Stomach (tissue), 9 donors: ENCODE data around the gene KRTAP13-2. TPM values are rescaled to one million over a fixed set of nuclear protein-coding genes. Genes with fewer than 3 reads are reported as not detected.

Source experiments
- DNase-seq, 2 donors: peaks; one replicate each; pipeline versions ENCODE4 v3.0.0 to v3.0.0-alpha.2; 2013 to 2019
- H3K27ac ChIP-seq, 5 donors: fragments of 200-600 bp in 4 of 5; sonication (generic) in 4 of 5; one replicate each; pipeline ENCODE4 v1.5.1; 2013 to 2019; ENCODE audit warnings: mild to moderate bottlenecking in 1 of 5, moderate library complexity in 1 of 5
- H3K27me3 ChIP-seq, 3 donors: fragments of 200-600 bp; sonication (generic); one replicate each; pipeline ENCODE4 v1.5.1; 2017 to 2019; ENCODE audit warnings: mixed run types in 1 of 3
- H3K36me3 ChIP-seq, 4 donors: fragments of 200-600 bp; sonication (generic); 1 replicate in 3 of 4; 2 replicates in 1 of 4; pipeline ENCODE4 v1.5.1; 2016 to 2019
- H3K4me1 ChIP-seq, 4 donors: fragments of 200-600 bp; sonication (generic); one replicate each; pipeline ENCODE4 v1.5.1; 2016 to 2019
- H3K4me3 ChIP-seq, 4 donors: fragments of 200-600 bp; sonication (generic) in 3 of 4; one replicate each; pipeline ENCODE4 v1.5.1; 2016 to 2019; ENCODE audit warnings: mild to moderate bottlenecking in 1 of 4
- H3K9me3 ChIP-seq, 4 donors: fragments of 200-600 bp; sonication (generic); one replicate each; pipeline ENCODE4 v1.5.1; 2016 to 2019
- EP300 ChIP-seq: sonication (generic); formaldehyde crosslinking; IDR thresholded peaks from one replicate; pipeline ENCODE4 v1.6.1; 2017; ENCODE audit warnings: antibody characterized with exemption
- POLR2A ChIP-seq, 4 donors: fragments of 450-650 bp; IDR thresholded peaks; one replicate each; pipeline ENCODE4 v1.6.1; 2016; ENCODE audit warnings: antibody characterized with exemption in 4 of 4, control low read depth in 2 of 4, mild to moderate bottlenecking in 1 of 4, moderate library complexity in 1 of 4
- POLR2AphosphoS5 ChIP-seq, 3 donors: sonication (generic); formaldehyde crosslinking; IDR thresholded peaks; one replicate each; pipeline ENCODE4 v1.6.1; 2016; ENCODE audit warnings: antibody characterized with exemption in 3 of 3
- WGBS, 5 donors: extraction: QIAGEN DNeasy Blood & Tissue Kit in 3 of 5; methylation state at CpG; one replicate each; pipeline versions ENCODE4 v1.1.5 to v1.1.7; 2013 to 2018; 5-methylcytosine and 5-hydroxymethylcytosine counted together
- intact Hi-C: fragments of 100-400 bp; cut with DNase I; formaldehyde crosslinking; loops from one replicate; pipeline ENCODE4 v1.15.1; 2023; ENCODE audit warnings: low total_unique reads
- polyA plus RNA-seq, 3 donors: library from polyadenylated mRNA; stranded (reverse); fragments of 200-250 nt; gene quantifications; one replicate each; pipeline ENCODE4 v1.2.3, GENCODE V29; 2013
- total RNA-seq, 5 donors: library from RNA; depleted of rRNA; stranded (reverse); fragments of >200 nt; gene quantifications; one replicate each; pipeline versions ENCODE4 v1.1.0 to v1.2.3, GENCODE V29; 2014 to 2016
- TF ChIP-seq, protein P1 (sequence below), 7 experiments: fragments of 450-650 bp in 4 of 7; fragments of 200-600 bp in 3 of 7; sonication (generic) in 3 of 7; IDR thresholded peaks; one replicate each; pipeline ENCODE4 v1.5.1; 2016 to 2019; ENCODE audit warnings: antibody characterized with exemption in 7 of 7, control low read depth in 2 of 7, mild to moderate bottlenecking in 1 of 7
- donor health status: healthy with polysubstance abuse.
- donor health status: Bipolar disorder and iron deficiency.
- donor health status: healthy.

Gene KRTAP13-2
- total and polyA plus RNA-seq, 8 donors, result not detected

DNA sequence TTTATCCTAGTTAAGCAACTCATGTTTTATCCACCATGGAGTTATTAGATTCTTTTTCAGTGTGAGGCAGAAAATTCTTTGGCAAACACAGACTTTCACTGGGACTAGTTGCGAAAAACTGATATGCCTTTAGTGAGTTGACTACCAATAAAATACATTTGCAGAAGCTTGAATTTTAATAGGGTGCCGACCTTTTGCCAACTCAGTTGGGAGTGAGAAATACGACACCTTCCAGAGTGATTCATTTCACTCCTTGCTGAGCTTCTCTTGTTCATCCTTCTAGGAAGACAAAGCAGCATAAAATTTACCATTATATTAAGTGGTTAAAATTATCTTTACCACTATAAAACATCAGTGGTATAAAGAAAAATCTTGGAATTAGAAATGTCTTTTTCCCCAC lies 22.5 kb downstream of the KRTAP13-2 start:
- 27 to 36% (median 30%) methylated on average over 3 of the region's 3 CpGs for WGBS, 5 donors
- DNase-seq, result no peak
- H3K4me1 ChIP-seq, result no peaks in the 10 kb centered on the region
- no peak overlapping the region for H3K4me3 ChIP-seq
- intact Hi-C loops, result no loop called here
- TF ChIP-seq, protein P1, sequence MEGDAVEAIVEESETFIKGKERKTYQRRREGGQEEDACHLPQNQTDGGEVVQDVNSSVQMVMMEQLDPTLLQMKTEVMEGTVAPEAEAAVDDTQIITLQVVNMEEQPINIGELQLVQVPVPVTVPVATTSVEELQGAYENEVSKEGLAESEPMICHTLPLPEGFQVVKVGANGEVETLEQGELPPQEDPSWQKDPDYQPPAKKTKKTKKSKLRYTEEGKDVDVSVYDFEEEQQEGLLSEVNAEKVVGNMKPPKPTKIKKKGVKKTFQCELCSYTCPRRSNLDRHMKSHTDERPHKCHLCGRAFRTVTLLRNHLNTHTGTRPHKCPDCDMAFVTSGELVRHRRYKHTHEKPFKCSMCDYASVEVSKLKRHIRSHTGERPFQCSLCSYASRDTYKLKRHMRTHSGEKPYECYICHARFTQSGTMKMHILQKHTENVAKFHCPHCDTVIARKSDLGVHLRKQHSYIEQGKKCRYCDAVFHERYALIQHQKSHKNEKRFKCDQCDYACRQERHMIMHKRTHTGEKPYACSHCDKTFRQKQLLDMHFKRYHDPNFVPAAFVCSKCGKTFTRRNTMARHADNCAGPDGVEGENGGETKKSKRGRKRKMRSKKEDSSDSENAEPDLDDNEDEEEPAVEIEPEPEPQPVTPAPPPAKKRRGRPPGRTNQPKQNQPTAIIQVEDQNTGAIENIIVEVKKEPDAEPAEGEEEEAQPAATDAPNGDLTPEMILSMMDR (IDR thresholded peaks at IDR 0.05), result no peak
- TF ChIP-seq EP300 (no peak), POLR2AphosphoS5 (IDR thresholded peaks at IDR 0.05) (no peak), POLR2A (IDR thresholded peaks at IDR 0.05) (no peak)
- no peaks in the 10 kb centered on the region for H3K27me3 ChIP-seq
- no peaks in the 10 kb centered on the region for H3K36me3 ChIP-seq
- peaks cover 0 to 4% (median 0%) of the 10 kb centered on the region in 4 donors for H3K9me3 ChIP-seq
- H3K27ac ChIP-seq, result no peak overlapping the region

DNA sequence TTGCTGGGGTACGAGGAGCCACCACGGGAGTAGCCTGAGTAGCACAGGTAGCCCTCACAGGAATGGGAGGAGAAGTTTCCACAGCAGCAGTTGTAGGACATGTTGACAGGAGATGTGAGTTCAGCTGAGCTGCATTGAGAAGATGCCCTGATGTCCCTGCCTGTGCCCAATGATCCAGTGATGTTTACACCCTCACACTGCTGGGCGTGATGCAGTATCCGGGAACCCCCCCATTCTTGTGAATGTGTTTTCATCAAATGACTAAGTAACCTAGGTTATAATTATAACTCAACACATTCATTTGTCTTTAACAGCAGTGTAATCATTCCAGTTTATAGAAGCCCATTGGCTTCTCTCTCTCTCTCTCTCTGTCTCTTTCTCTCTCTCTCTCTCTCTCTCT lies 23.6 kb downstream of the KRTAP13-2 start, which contains the start of gene KRTAP23-1:
Gene KRTAP23-1, minus strand, starts transcription at position 101 of the 400 bp plus-strand sequence. Its CDS starts 0 bp downstream, at position 101.
- no peak for DNase-seq
- peaks cover 0 to 4% (median 0%) of the 10 kb centered on the region in 4 donors for H3K9me3 ChIP-seq
- no peaks in the 10 kb centered on the region for H3K4me1 ChIP-seq
- no peaks in the 10 kb centered on the region for H3K27me3 ChIP-seq
- intact Hi-C loops, result no loop called here
- 72 to 95% (median 81%) methylated on average over 4 of the region's 4 CpGs for WGBS, 5 donors
- TF ChIP-seq POLR2A (IDR thresholded peaks at IDR 0.05) (no peak), EP300 (no peak), POLR2AphosphoS5 (IDR thresholded peaks at IDR 0.05) (no peak)
- TF ChIP-seq, protein P1 (IDR thresholded peaks at IDR 0.05), result no peak
- H3K4me3 ChIP-seq, result no peak within 1 kb of the TSS
- H3K36me3 ChIP-seq, result no peaks in the 10 kb centered on the region
- H3K27ac ChIP-seq, result no peak within 1 kb of the TSS

DNA sequence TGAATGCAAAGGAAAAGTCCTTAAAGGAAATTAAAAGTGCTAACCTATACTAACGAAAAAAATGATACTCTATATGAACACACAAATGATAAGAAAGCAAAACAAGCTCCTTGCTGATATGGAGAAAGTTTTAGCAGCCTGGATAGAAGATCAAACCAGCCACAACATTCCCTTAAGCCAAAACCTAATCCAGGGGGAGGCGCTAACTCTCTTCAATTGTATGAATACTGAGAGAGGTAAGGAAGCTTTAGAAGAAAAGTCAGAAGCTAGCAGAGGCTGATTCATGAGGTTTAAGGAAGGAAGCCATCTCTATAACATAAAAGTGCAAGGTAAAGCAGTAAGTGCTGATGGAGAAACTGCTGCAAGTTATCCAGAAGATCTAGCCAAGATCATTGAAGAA lies 27.1 kb downstream of the KRTAP13-2 start:
- H3K4me1 ChIP-seq, result no peaks in the 10 kb centered on the region
- H3K9me3 ChIP-seq, result peaks cover 0 to 4% (median 0%) of the 10 kb centered on the region in 4 donors
- H3K36me3 ChIP-seq, result no peaks in the 10 kb centered on the region
- no peak overlapping the region for H3K27ac ChIP-seq
- 46 to 58% (median 55%) methylated on average over 2 of the region's 2 CpGs for WGBS, 5 donors
- H3K4me3 ChIP-seq, result no peak overlapping the region
- DNase-seq, result no peak
- TF ChIP-seq EP300 (no peak), POLR2AphosphoS5 (IDR thresholded peaks at IDR 0.05) (no peak), POLR2A (IDR thresholded peaks at IDR 0.05) (no peak)
- TF ChIP-seq, protein P1 (IDR thresholded peaks at IDR 0.05), result no peak
- intact Hi-C loops, result no loop called here
- H3K27me3 ChIP-seq, result no peaks in the 10 kb centered on the region

DNA sequence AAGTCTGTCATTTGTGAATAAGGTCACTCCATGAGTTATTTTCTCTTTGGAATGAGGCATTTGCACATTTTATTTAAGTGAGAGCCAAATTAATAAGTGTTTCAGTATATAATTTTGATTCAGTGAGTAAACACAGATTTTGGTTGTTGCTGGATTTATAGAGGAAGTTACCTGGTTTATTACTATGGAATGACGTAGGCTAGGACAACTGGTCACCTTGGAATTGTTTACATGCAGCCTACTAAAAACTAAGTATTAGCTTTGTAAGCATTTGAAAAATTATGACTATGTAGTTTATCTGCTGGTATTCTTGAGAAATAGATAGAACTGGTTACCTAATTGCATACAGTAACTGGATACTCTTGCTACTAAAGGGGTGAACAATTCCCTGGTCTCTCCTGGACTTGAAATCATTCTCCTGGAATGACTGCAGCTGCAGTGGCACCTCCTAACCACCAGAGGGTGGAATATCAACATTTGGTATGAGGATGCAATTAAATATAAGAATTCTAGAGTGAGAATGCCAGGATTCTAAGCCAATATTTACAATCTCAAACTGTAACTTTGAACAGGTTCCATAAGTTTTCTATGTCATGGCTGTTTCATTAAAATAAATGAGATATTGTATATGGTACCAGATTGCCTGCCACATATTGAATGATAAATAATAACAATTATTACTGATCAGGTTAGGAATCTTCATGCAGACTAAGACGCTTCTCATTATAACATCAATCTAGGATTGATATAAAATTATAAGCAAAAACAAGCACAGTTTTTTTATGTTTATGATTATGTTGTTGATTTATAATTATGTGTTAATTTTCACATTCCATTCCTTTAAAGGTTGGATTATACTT lies 31.1 kb downstream of the KRTAP13-2 start:
- Histone ChIP-seq H3K9me3 (peaks cover 0 to 4% (median 0%) of the 10 kb centered on the region in 4 donors), H3K4me3 (no peak overlapping the region), H3K36me3 (no peaks in the 10 kb centered on the region), H3K27ac (no peak overlapping the region), H3K27me3 (no peaks in the 10 kb centered on the region), H3K4me1 (no peaks in the 10 kb centered on the region)
- intact Hi-C loops, result no loop called here
- peak; percentile 50 to 56 for DNase-seq
- TF ChIP-seq EP300, result no peak
- TF ChIP-seq, protein P1 (IDR thresholded peaks at IDR 0.05), result peak in 5 of 7 experiments; percentile 53 to 88 (median 78)
- WGBS, 5 donors, result 80 to 89% (median 87%) methylated on average over 2 of the region's 2 CpGs
